SK-N-SH treated with all-trans-retinoic acid at 6 μM for 48 hours (cell line): ENCODE results near the gene MRTFA.

Source experiments
- ESRRG ChIP-seq: fragments of 250-450 bp; sonication (Bioruptor Pico); IDR thresholded peaks from 2 replicates; pipeline ENCODE4 v1.6.1; 2021; ENCODE audit warnings: mild to moderate bottlenecking
- OSR1 ChIP-seq: fragments of 250-450 bp; sonication (Bioruptor Pico); IDR thresholded peaks from 2 replicates; pipeline ENCODE4 v1.8.0; 2022; ENCODE audit warnings: moderate library complexity, mild to moderate bottlenecking, inconsistent platforms
- PATZ1 ChIP-seq: fragments of 250-450 bp; sonication (Bioruptor Pico); IDR thresholded peaks from 2 replicates; pipeline ENCODE4 v1.8.0; 2020; ENCODE audit warnings: mild to moderate bottlenecking, moderate library complexity, borderline replicate concordance
- ZNF565 ChIP-seq: fragments of 450-650 bp; formaldehyde crosslinking; conservative IDR thresholded peaks from 2 replicates; pipeline ENCODE4 v1.5.0; 2020; ENCODE audit warnings: low read depth, mild to moderate bottlenecking, moderate library complexity

- no peak for TF ChIP-seq ESRRG (CRISPR knock-in tag)
- TF ChIP-seq ZNF565 = no peak
- TF ChIP-seq PATZ1 (CRISPR knock-in tag) = no peak
- no peak for TF ChIP-seq OSR1 (CRISPR knock-in tag)
Observed at GRCh38 chr22:40661671-40662070, 25.2 kb upstream of the MRTFA start.
